Effector CD8-positive, alpha-beta T cell (primary cell): ENCODE data around the gene SGSM1.
"Not testable (repeated sequence)": the region's sequence is repeated elsewhere in the genome, so short reads cannot be mapped to it uniquely, and the experiment has no call there.

ENCODE experiments used
- DNase-seq: peaks from one replicate; lab custom pipeline; 2025; lab: John Stamatoyannopoulos, UW

Gene SGSM1

GRCh38 chr22:24894220-24894975 lies 88.4 kb downstream of the SGSM1 start:
- DNase-seq = no peak

- no peak for DNase-seq
Measured at GRCh38 chr22:24894998-24895397, 89.0 kb downstream of the SGSM1 start.

GRCh38 chr22:24901448-24901847 lies 95.4 kb downstream of the SGSM1 start:
- no peak for DNase-seq

- no peak for DNase-seq
Measured at GRCh38 chr22:24905909-24906308, 99.9 kb downstream of the SGSM1 start.

GRCh38 chr22:24907101-24907500 lies 101.1 kb downstream of the SGSM1 start:
- DNase-seq = not testable (repeated sequence)

GRCh38 chr22:24920029-24920428 lies 114.0 kb downstream of the SGSM1 start:
- no peak for DNase-seq

GRCh38 chr22:24925586-24926427 lies 119.8 kb downstream of the SGSM1 start:
- DNase-seq = no peak

- DNase-seq = no peak
Measured at GRCh38 chr22:24926428-24926725, 120.4 kb downstream of the SGSM1 start.

- DNase-seq = no peak
Measured at GRCh38 chr22:24926849-24927579, 121.0 kb downstream of the SGSM1 start.

- no peak for DNase-seq
Measured at GRCh38 chr22:24928322-24928721, 122.3 kb downstream of the SGSM1 start.

GRCh38 chr22:24930678-24931077 lies 124.7 kb downstream of the SGSM1 start:
- DNase-seq = no peak

- no peak for DNase-seq
Measured at GRCh38 chr22:24935771-24936483, 129.9 kb downstream of the SGSM1 start.

- no peak for DNase-seq
Measured at GRCh38 chr22:24937114-24937513, 131.1 kb downstream of the SGSM1 start.

- DNase-seq = no peak
Measured at GRCh38 chr22:24938741-24939341, 132.8 kb downstream of the SGSM1 start.

GRCh38 chr22:24942301-24942700 lies 136.3 kb downstream of the SGSM1 start:
- DNase-seq = no peak

- DNase-seq = no peak
Measured at GRCh38 chr22:24944217-24944937, 138.4 kb downstream of the SGSM1 start.

GRCh38 chr22:24945430-24945829 lies 139.4 kb downstream of the SGSM1 start:
- DNase-seq = no peak

- DNase-seq = no peak
Measured at GRCh38 chr22:24947383-24947782, 141.4 kb downstream of the SGSM1 start.

GRCh38 chr22:24947881-24948280 lies 141.9 kb downstream of the SGSM1 start:
- DNase-seq = no peak

- no peak for DNase-seq
Measured at GRCh38 chr22:24948356-24949202, 142.6 kb downstream of the SGSM1 start.
